ENCODE data around the gene RIT2. TPM values are rescaled to one million over a fixed set of nuclear protein-coding genes. Genes with fewer than 3 reads are reported as not detected.

RIT2 gene
- total RNA-seq, 1 experiment from 2014 or later: 0.17 TPM

GRCh38 chr18:43012951-43013350, 102.5 kb downstream of the RIT2 start:
- no peaks in the 10 kb centered on the region for H3K36me3 ChIP-seq (replicated peaks; ENCODE audit: control insufficient read depth, insufficient read depth, low read length)

GRCh38 chr18:43010611-43011010, 104.9 kb downstream of the RIT2 start:
- Histone ChIP-seq H3K36me3 (replicated peaks; ENCODE audit: control insufficient read depth, insufficient read depth, low read length) (no peaks in the 10 kb centered on the region), H3K4me3 (ENCODE audit: insufficient read depth, low read depth, low read length) (no peak overlapping the region)
- DNase-seq: no peak

More at GRCh38 chr18:43012951-43013350, 102.5 kb downstream of the RIT2 start:
- no peak for DNase-seq
- no peaks in the 10 kb centered on the region for H3K27me3 ChIP-seq (ENCODE audit: control insufficient read depth, insufficient read depth, low read length)
- no peak overlapping the region for H3K4me3 ChIP-seq (ENCODE audit: insufficient read depth, low read depth, low read length)

GRCh38 chr18:43009674-43010073, 105.8 kb downstream of the RIT2 start:
- H3K36me3 ChIP-seq (replicated peaks; ENCODE audit: control insufficient read depth, insufficient read depth, low read length): no peaks in the 10 kb centered on the region
- H3K27me3 ChIP-seq (ENCODE audit: control insufficient read depth, insufficient read depth, low read length): no peaks in the 10 kb centered on the region
- DNase-seq: no peak
- H3K4me3 ChIP-seq (ENCODE audit: insufficient read depth, low read depth, low read length): no peak overlapping the region

More at GRCh38 chr18:43010611-43011010, 104.9 kb downstream of the RIT2 start:
- no peaks in the 10 kb centered on the region for H3K27me3 ChIP-seq (ENCODE audit: control insufficient read depth, insufficient read depth, low read length)

GRCh38 chr18:43007365-43007764, 108.1 kb downstream of the RIT2 start:
- Histone ChIP-seq H3K27me3 (ENCODE audit: control insufficient read depth, insufficient read depth, low read length) (no peaks in the 10 kb centered on the region), H3K36me3 (replicated peaks; ENCODE audit: control insufficient read depth, insufficient read depth, low read length) (no peaks in the 10 kb centered on the region), H3K4me3 (ENCODE audit: insufficient read depth, low read depth, low read length) (no peak overlapping the region)
- DNase-seq: no peak

GRCh38 chr18:43004421-43004820, 111.1 kb downstream of the RIT2 start:
- H3K36me3 ChIP-seq (replicated peaks; ENCODE audit: control insufficient read depth, insufficient read depth, low read length): no peaks in the 10 kb centered on the region
- H3K4me3 ChIP-seq (ENCODE audit: insufficient read depth, low read depth, low read length): no peak overlapping the region
- H3K27me3 ChIP-seq (ENCODE audit: control insufficient read depth, insufficient read depth, low read length): no peaks in the 10 kb centered on the region
- DNase-seq: no peak

GRCh38 chr18:43001821-43002220, 113.7 kb downstream of the RIT2 start:
- Histone ChIP-seq H3K27me3 (ENCODE audit: control insufficient read depth, insufficient read depth, low read length) (no peaks in the 10 kb centered on the region), H3K4me3 (ENCODE audit: insufficient read depth, low read depth, low read length) (no peak overlapping the region), H3K36me3 (replicated peaks; ENCODE audit: control insufficient read depth, insufficient read depth, low read length) (no peaks in the 10 kb centered on the region)
- no peak for DNase-seq

- H3K27me3 ChIP-seq (ENCODE audit: control insufficient read depth, insufficient read depth, low read length): no peaks in the 10 kb centered on the region
Observed at GRCh38 chr18:42996824-42997223, 118.7 kb downstream of the RIT2 start.

GRCh38 chr18:42980426-42980825, 135.1 kb downstream of the RIT2 start:
- H3K36me3 ChIP-seq (replicated peaks; ENCODE audit: control insufficient read depth, insufficient read depth, low read length): no peaks in the 10 kb centered on the region
- no peak for DNase-seq
- H3K4me3 ChIP-seq (ENCODE audit: insufficient read depth, low read depth, low read length): no peak overlapping the region
- no peaks in the 10 kb centered on the region for H3K27me3 ChIP-seq (ENCODE audit: control insufficient read depth, insufficient read depth, low read length)

More at GRCh38 chr18:42996824-42997223, 118.7 kb downstream of the RIT2 start:
- Histone ChIP-seq H3K36me3 (replicated peaks; ENCODE audit: control insufficient read depth, insufficient read depth, low read length) (no peaks in the 10 kb centered on the region), H3K4me3 (ENCODE audit: insufficient read depth, low read depth, low read length) (no peak overlapping the region)
- DNase-seq: no peak

GRCh38 chr18:42977982-42978637, 137.4 kb downstream of the RIT2 start:
- no peaks in the 10 kb centered on the region for H3K36me3 ChIP-seq (replicated peaks; ENCODE audit: control insufficient read depth, insufficient read depth, low read length)
- no peak overlapping the region for H3K4me3 ChIP-seq (ENCODE audit: insufficient read depth, low read depth, low read length)
- DNase-seq: no peak
- no peaks in the 10 kb centered on the region for H3K27me3 ChIP-seq (ENCODE audit: control insufficient read depth, insufficient read depth, low read length)

- H3K4me3 ChIP-seq (ENCODE audit: insufficient read depth, low read depth, low read length): no peak overlapping the region
- no peaks in the 10 kb centered on the region for H3K27me3 ChIP-seq (ENCODE audit: control insufficient read depth, insufficient read depth, low read length)
- no peak for DNase-seq
- H3K36me3 ChIP-seq (replicated peaks; ENCODE audit: control insufficient read depth, insufficient read depth, low read length): no peaks in the 10 kb centered on the region
Observed at GRCh38 chr18:42976869-42977590, 138.5 kb downstream of the RIT2 start.

- DNase-seq: no peak
- no peaks in the 10 kb centered on the region for H3K36me3 ChIP-seq (replicated peaks; ENCODE audit: control insufficient read depth, insufficient read depth, low read length)
- no peaks in the 10 kb centered on the region for H3K27me3 ChIP-seq (ENCODE audit: control insufficient read depth, insufficient read depth, low read length)
- H3K4me3 ChIP-seq (ENCODE audit: insufficient read depth, low read depth, low read length): no peak overlapping the region
Observed at GRCh38 chr18:42969366-42969765, 146.1 kb downstream of the RIT2 start.

- Histone ChIP-seq H3K4me3 (ENCODE audit: insufficient read depth, low read depth, low read length) (no peak overlapping the region), H3K27me3 (ENCODE audit: control insufficient read depth, insufficient read depth, low read length) (no peaks in the 10 kb centered on the region)
- no peak for DNase-seq
Observed at GRCh38 chr18:42961298-42961697, 154.2 kb downstream of the RIT2 start.

GRCh38 chr18:42959528-42959927, 156.0 kb downstream of the RIT2 start:
- H3K27me3 ChIP-seq (ENCODE audit: control insufficient read depth, insufficient read depth, low read length): no peaks in the 10 kb centered on the region
- H3K4me3 ChIP-seq (ENCODE audit: insufficient read depth, low read depth, low read length): no peak overlapping the region
- DNase-seq: no peak
- H3K36me3 ChIP-seq (replicated peaks; ENCODE audit: control insufficient read depth, insufficient read depth, low read length): no peaks in the 10 kb centered on the region

More at GRCh38 chr18:42961298-42961697, 154.2 kb downstream of the RIT2 start:
- H3K36me3 ChIP-seq (replicated peaks; ENCODE audit: control insufficient read depth, insufficient read depth, low read length): no peaks in the 10 kb centered on the region

GRCh38 chr18:42958353-42958752, 157.1 kb downstream of the RIT2 start:
- no peak overlapping the region for H3K4me3 ChIP-seq (ENCODE audit: insufficient read depth, low read depth, low read length)
- DNase-seq: no peak
- no peaks in the 10 kb centered on the region for H3K27me3 ChIP-seq (ENCODE audit: control insufficient read depth, insufficient read depth, low read length)
- no peaks in the 10 kb centered on the region for H3K36me3 ChIP-seq (replicated peaks; ENCODE audit: control insufficient read depth, insufficient read depth, low read length)

- no peak overlapping the region for H3K4me3 ChIP-seq (ENCODE audit: insufficient read depth, low read depth, low read length)
- no peaks in the 10 kb centered on the region for H3K27me3 ChIP-seq (ENCODE audit: control insufficient read depth, insufficient read depth, low read length)
- DNase-seq: no peak
- no peaks in the 10 kb centered on the region for H3K36me3 ChIP-seq (replicated peaks; ENCODE audit: control insufficient read depth, insufficient read depth, low read length)
Observed at GRCh38 chr18:42956287-42956686, 159.2 kb downstream of the RIT2 start.
